CD4-positive, CD25-positive, alpha-beta regulatory T cell (primary cell): ENCODE measurements around the gene SRGAP3. TPM values are rescaled to one million over a fixed set of nuclear protein-coding genes. Genes with fewer than 3 reads are reported as not detected.

Experiments used
- ATAC-seq, 2 donors: fragments of 150-1000 bp; cut with Tn5 transposase; one replicate each; pipeline ENCODE4 v1.10.0; 2021; ENCODE audit warnings: low read depth in 2 of 2, moderate number of reproducible peaks in 2 of 2, moderate library complexity in 1 of 2
- DNase-seq, 3 donors: peaks; one replicate each; pipeline versions ENCODE4 v3.0.0 to v3.0.0-alpha.2; 2012 to 2022; ENCODE audit warnings: mixed read lengths in 1 of 3
- H3K27ac ChIP-seq: one replicate; pipeline ENCODE4 v1.7.0; 2013; ENCODE audit warnings: mild to moderate bottlenecking, low read length; ENCODE audit not compliant: insufficient read depth, poor library complexity, severe bottlenecking
- H3K27me3 ChIP-seq: one replicate; pipeline ENCODE4 v1.7.0; 2013; ENCODE audit warnings: low read length; ENCODE audit not compliant: control insufficient read depth, insufficient read depth
- H3K36me3 ChIP-seq: one replicate; pipeline ENCODE4 v1.7.0; 2013; ENCODE audit warnings: mild to moderate bottlenecking, low read length, moderate library complexity; ENCODE audit not compliant: control insufficient read depth, insufficient read depth
- H3K4me1 ChIP-seq: 2 replicates; pipeline ENCODE4 v1.7.0; 2013; ENCODE audit warnings: mild to moderate bottlenecking, low read length; ENCODE audit not compliant: insufficient read depth, control insufficient read depth, poor library complexity, severe bottlenecking
- H3K4me3 ChIP-seq: one replicate; pipeline ENCODE4 v1.7.0; 2013; ENCODE audit warnings: low read depth, mild to moderate bottlenecking, low read length, moderate library complexity
- H3K9me3 ChIP-seq, 2 experiments: 1 replicate in 1 of 2; 2 replicates in 1 of 2; pipeline ENCODE4 v1.7.0; 2013; ENCODE audit warnings: low read length in 2 of 2, mild to moderate bottlenecking in 1 of 2, moderate library complexity in 1 of 2; ENCODE audit not compliant: control insufficient read depth in 2 of 2
- H3K27ac Mint-ChIP-seq, 3 donors: one replicate each; pipeline ENCODE4 v1.8.0; 2020 to 2022; ENCODE audit warnings: mild to moderate bottlenecking in 3 of 3, mixed read lengths in 3 of 3, moderate library complexity in 2 of 3
- H3K27me3 Mint-ChIP-seq: one replicate; pipeline ENCODE4 v1.8.0; 2022; ENCODE audit warnings: mild to moderate bottlenecking, mixed read lengths
- H3K36me3 Mint-ChIP-seq: one replicate; pipeline ENCODE4 v1.8.0; 2020; ENCODE audit warnings: mixed read lengths
- H3K4me1 Mint-ChIP-seq, 4 donors: one replicate each; pipeline ENCODE4 v1.8.0; 2020 to 2022; ENCODE audit warnings: mixed read lengths in 4 of 4, mild to moderate bottlenecking in 1 of 4
- H3K4me3 Mint-ChIP-seq, 4 donors: one replicate each; pipeline ENCODE4 v1.8.0; 2020 to 2022; ENCODE audit warnings: mild to moderate bottlenecking in 4 of 4, mixed read lengths in 4 of 4, moderate library complexity in 3 of 4
- H3K9me3 Mint-ChIP-seq, 7 donors: one replicate each; pipeline ENCODE4 v1.8.0; 2020 to 2022; ENCODE audit warnings: mixed read lengths in 7 of 7, mild to moderate bottlenecking in 3 of 7, moderate library complexity in 2 of 7
- polyA plus RNA-seq, 4 donors: library from polyadenylated mRNA; unstranded; fragments of 300-500 nt; fragmentation: Illumina TruSeq; gene quantifications; one replicate each; pipeline ENCODE4 v1.2.3, GENCODE V29; 2021
- total RNA-seq: library from RNA; stranded (reverse); gene quantifications from one replicate; pipeline ENCODE4 v1.2.3, GENCODE V29; 2022

Gene SRGAP3
- total and polyA plus RNA-seq, 5 donors from 2014 or later, result 1.8 to 8.1 (median 2.8) TPM

DNA sequence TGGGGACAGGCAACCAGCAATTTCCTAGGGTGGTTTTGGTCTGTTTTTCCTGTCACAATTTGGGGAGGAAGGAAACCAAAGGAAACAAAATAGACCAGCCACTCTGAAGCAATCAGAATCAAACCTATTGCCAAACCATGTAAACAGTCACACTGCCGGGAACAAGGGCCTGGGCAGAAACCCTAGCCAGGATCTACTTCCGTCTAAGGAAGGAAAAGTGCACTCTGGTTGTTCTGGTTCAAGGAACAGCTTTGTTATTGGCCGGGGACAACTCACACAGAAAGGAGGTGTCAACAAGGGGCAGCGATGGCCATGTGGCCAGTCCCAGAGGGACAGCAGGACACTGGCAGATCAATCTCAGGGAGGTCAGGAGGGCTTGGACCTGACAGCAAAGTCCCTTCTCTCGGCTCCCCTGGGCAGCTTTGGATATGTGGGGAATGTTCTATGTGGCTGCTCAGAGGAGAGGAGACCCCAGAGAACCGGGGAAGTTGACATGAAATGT, 268.6 kb downstream of the SRGAP3 start:
- DNase-seq (no peak), ATAC-seq (no peak)
- Mint-ChIP-seq H3K4me1 (no peaks in the 10 kb centered on the region), H3K27me3 (no peaks in the 10 kb centered on the region), H3K36me3 (no peaks in the 10 kb centered on the region), H3K9me3 (peaks cover 0 to 12% (median 0%) of the 10 kb centered on the region in 7 donors), H3K4me3 (no peak overlapping the region), H3K27ac (no peak overlapping the region)
- H3K36me3 ChIP-seq, result no peaks in the 10 kb centered on the region
- H3K27ac ChIP-seq, result no peak overlapping the region
- H3K9me3 ChIP-seq, result peaks cover 9% of the 10 kb centered on the region in 2 experiments
- H3K4me3 ChIP-seq, result no peak overlapping the region
- H3K27me3 ChIP-seq, result peaks cover 6% of the 10 kb centered on the region
- H3K4me1 ChIP-seq, result no peaks in the 10 kb centered on the region

DNA sequence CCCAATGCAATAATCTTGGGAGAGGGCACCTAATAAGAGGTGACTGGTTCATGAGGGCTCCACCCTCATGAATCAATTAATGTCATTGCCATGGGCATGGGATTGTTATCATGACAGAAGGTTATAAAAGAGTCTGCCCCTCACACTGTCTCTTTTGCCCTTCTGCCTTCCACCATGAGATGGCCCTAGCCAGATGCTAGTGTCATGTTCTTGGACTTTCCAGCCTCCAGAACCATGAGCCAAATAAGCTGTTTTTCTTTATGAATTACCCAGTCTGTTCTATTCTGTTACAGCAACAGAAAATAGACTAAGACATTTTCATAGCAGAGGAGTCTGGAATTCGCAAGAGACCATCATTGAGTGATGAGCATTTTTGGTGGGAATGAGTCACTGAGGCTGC, 270.2 kb downstream of the SRGAP3 start:
- peaks cover 9% of the 10 kb centered on the region in 2 experiments for H3K9me3 ChIP-seq
- DNase-seq (no peak), ATAC-seq (no peak)
- H3K4me3 Mint-ChIP-seq, result no peak overlapping the region
- H3K9me3 Mint-ChIP-seq, result peaks cover 0 to 12% (median 0%) of the 10 kb centered on the region in 7 donors
- H3K27ac ChIP-seq, result no peak overlapping the region
- no peaks in the 10 kb centered on the region for H3K36me3 ChIP-seq
- H3K27me3 ChIP-seq, result peaks cover 6% of the 10 kb centered on the region
- H3K4me1 Mint-ChIP-seq, result no peaks in the 10 kb centered on the region
- H3K27ac Mint-ChIP-seq, result no peak overlapping the region
- no peaks in the 10 kb centered on the region for H3K4me1 ChIP-seq
- no peaks in the 10 kb centered on the region for H3K36me3 Mint-ChIP-seq
- no peak overlapping the region for H3K4me3 ChIP-seq
- H3K27me3 Mint-ChIP-seq, result peaks cover 3% of the 10 kb centered on the region

DNA sequence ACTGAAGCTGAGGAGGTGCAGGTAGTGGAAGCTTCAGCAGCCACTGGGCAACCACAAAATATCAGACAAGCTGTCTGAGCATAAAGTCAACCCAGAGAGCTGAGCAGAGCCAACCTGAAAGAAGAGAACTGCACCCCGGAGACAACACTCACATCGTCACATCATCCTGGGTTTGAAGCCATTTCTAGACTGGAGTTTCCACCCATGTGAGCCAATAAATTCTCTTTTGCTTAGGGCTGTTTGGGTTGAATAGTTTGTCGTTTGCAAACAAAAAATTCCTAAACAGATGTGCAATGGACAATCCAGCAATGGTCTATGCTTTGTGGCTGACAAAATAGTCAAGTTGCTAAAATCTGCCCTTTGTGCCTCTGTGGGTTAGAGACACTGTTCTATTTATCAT, 270.9 kb downstream of the SRGAP3 start:
- DNase-seq (no peak), ATAC-seq (no peak)
- Histone ChIP-seq H3K36me3 (no peaks in the 10 kb centered on the region), H3K27ac (no peak overlapping the region), H3K4me3 (no peak overlapping the region), H3K4me1 (no peaks in the 10 kb centered on the region), H3K27me3 (peaks cover 6% of the 10 kb centered on the region), H3K9me3 (peaks cover 9% of the 10 kb centered on the region in 2 experiments)
- Mint-ChIP-seq H3K4me1 (no peaks in the 10 kb centered on the region), H3K27ac (no peak overlapping the region), H3K27me3 (peaks cover 5% of the 10 kb centered on the region), H3K36me3 (no peaks in the 10 kb centered on the region), H3K4me3 (no peak overlapping the region), H3K9me3 (peaks cover 0 to 12% (median 0%) of the 10 kb centered on the region in 7 donors)

DNA sequence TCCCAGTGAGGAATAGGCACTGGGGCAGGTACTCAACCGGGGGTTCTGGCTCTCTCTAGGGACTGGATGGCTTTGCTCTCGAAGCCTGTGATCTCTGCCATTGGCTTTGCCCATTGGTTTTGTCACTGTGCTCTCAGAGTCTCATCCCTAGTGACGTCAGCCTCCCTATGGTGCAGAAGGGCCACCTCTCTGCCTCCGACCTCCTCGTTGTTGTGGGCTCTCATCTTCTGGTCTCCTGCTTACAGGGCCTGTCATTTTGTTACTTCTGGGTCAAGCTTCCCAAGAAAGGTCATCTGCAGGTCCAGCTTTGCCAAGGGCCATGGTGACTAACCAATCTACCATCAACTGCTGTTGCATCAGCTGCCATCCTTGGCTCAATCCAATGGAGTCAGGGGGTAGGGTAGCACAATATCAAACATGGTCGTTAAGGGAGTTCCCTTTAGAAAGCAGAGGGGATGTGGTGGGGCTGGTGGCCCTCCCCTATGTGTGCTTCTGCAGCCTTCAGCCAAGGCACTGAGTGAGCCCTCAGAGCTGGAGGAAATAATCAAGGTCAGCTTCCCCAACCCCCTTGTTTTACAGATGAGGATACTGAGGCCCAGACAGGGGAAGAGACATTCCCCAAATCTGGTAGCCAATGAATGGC, 272.8 kb downstream of the SRGAP3 start:
- DNase-seq (no peak), ATAC-seq (no peak)
- H3K27ac ChIP-seq, result no peak overlapping the region
- Mint-ChIP-seq H3K27me3 (peaks cover 5% of the 10 kb centered on the region), H3K9me3 (peaks cover 0 to 12% (median 0%) of the 10 kb centered on the region in 7 donors), H3K36me3 (no peaks in the 10 kb centered on the region), H3K4me1 (no peaks in the 10 kb centered on the region), H3K4me3 (no peak overlapping the region), H3K27ac (no peak overlapping the region)
- peaks cover 6% of the 10 kb centered on the region for H3K27me3 ChIP-seq
- no peaks in the 10 kb centered on the region for H3K36me3 ChIP-seq
- H3K9me3 ChIP-seq, result peaks cover 9% of the 10 kb centered on the region in 2 experiments
- H3K4me3 ChIP-seq, result no peak overlapping the region
- no peaks in the 10 kb centered on the region for H3K4me1 ChIP-seq

DNA sequence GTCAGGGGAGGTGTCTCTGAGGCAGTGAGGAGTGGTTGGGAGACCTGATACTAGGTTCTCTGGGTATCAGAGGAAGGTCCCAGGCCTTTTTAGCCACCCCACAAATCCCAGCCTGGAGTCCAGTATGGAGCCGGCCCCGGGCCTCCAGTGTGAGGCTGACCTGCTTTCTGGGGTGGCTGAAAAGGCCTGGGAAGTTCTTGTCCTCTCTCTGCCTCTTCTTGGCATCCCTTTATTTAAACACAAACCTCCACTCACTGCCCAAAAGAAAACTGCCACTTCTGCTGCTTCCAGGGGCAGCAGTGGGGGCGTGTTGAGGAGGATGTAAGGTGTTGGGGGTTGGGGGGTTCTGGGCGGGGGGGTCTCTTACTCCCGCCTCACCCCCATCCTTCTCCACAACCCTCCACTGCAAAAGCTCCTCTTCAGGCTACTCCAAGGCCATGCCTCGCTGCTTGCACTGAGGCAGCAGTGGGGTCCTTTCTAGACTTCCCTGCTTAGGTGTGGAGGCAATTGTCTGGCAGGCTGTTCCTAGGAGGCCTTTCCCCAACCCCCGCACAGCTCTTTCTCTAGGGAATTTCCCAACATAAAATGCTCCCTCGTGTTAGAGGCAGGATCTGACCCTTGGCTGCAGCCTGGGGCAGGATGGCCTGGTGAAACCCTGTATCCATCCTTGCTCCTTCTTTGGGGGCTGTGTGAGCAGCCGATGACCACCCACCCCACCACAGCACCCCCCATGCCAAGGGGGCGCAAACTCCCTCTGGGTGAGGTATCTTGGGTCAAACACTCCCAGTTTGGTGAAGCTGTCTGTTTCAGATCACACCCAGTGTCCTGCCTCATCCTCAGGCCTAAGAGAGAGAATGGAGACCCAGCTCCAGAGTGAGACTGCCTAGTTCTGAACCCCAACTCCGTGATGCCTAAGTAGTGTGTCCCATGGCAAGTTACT, 274.1 kb downstream of the SRGAP3 start:
- Mint-ChIP-seq H3K4me3 (no peak overlapping the region), H3K9me3 (peaks cover 0 to 12% (median 0%) of the 10 kb centered on the region in 7 donors), H3K27me3 (peaks cover 12% of the 10 kb centered on the region), H3K4me1 (peaks cover 0 to 4% (median 0%) of the 10 kb centered on the region in 4 donors), H3K27ac (no peak overlapping the region), H3K36me3 (no peaks in the 10 kb centered on the region)
- no peak overlapping the region for H3K27ac ChIP-seq
- H3K4me3 ChIP-seq, result no peak overlapping the region
- no peak for ATAC-seq
- H3K4me1 ChIP-seq, result no peaks in the 10 kb centered on the region
- H3K27me3 ChIP-seq, result peaks cover 6% of the 10 kb centered on the region
- peaks cover 9% of the 10 kb centered on the region in 2 experiments for H3K9me3 ChIP-seq
- no peak for DNase-seq
- no peaks in the 10 kb centered on the region for H3K36me3 ChIP-seq

DNA sequence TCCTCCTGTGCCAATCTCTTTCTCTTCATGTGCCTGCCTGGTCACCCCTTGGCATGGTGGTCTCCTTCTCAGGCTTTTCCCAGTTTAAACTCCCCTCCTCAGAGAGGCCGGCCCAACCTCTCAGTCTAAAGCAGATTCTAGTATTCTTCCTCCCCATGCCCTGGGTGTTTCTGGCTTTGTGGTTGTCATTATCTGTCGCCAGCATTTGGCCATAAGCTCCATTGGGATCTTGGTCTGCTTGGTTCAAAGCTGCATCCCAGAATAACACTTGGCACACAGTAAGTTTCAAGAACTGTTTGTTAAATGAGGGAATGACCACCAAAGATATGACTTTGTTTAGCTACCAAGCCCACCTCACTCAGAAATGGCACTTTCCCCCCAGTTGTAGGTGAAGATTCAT, 275.0 kb downstream of the SRGAP3 start:
- ATAC-seq (no peak), DNase-seq (no peak)
- Histone ChIP-seq H3K27me3 (peaks cover 7% of the 10 kb centered on the region), H3K27ac (no peak overlapping the region), H3K4me1 (no peaks in the 10 kb centered on the region), H3K9me3 (peaks cover 8 to 9% of the 10 kb centered on the region in 2 experiments), H3K36me3 (no peaks in the 10 kb centered on the region), H3K4me3 (no peak overlapping the region)
- H3K4me3 Mint-ChIP-seq, result no peak overlapping the region
- peaks cover 0 to 6% (median 0%) of the 10 kb centered on the region in 7 donors for H3K9me3 Mint-ChIP-seq
- no peaks in the 10 kb centered on the region for H3K36me3 Mint-ChIP-seq
- H3K27me3 Mint-ChIP-seq, result peaks cover 13% of the 10 kb centered on the region
- peak overlapping the region in 1 of 3 donors; percentile 12 for H3K27ac Mint-ChIP-seq
- H3K4me1 Mint-ChIP-seq, result peaks cover 0 to 4% (median 0%) of the 10 kb centered on the region in 4 donors

DNA sequence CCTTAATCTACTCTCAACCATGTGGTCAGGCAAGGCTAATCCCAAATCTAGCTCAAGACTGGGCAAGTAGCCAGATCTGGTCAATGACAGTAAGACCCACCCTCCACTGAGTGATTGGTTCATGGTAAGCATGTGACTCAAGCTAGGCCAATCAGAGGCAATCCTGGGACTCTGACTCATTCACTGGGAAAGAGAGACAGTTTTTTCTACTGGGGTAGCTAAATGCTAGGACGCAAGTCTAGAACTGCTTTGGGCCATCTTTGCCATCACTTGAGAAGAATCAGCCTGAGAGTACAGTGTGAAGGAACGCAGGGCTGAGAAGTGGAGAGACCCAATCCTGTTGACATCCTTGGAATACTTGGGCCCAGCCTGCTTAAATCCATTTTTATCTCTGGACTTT, 276.8 kb downstream of the SRGAP3 start:
- no peak overlapping the region for H3K4me3 Mint-ChIP-seq
- no peaks in the 10 kb centered on the region for H3K36me3 ChIP-seq
- no peaks in the 10 kb centered on the region for H3K9me3 ChIP-seq
- H3K27ac Mint-ChIP-seq, result no peak overlapping the region
- H3K27me3 ChIP-seq, result peaks cover 12% of the 10 kb centered on the region
- no peaks in the 10 kb centered on the region for H3K36me3 Mint-ChIP-seq
- peaks cover 0 to 1% (median 0%) of the 10 kb centered on the region in 7 donors for H3K9me3 Mint-ChIP-seq
- H3K27me3 Mint-ChIP-seq, result peaks cover 23% of the 10 kb centered on the region
- H3K4me3 ChIP-seq, result no peak overlapping the region
- peaks cover 0 to 4% (median 0%) of the 10 kb centered on the region in 4 donors for H3K4me1 Mint-ChIP-seq
- H3K4me1 ChIP-seq, result no peaks in the 10 kb centered on the region
- H3K27ac ChIP-seq, result no peak overlapping the region
- no peak for ATAC-seq
- DNase-seq, result no peak
